ENCODE data around the gene FBXO24.

DNA sequence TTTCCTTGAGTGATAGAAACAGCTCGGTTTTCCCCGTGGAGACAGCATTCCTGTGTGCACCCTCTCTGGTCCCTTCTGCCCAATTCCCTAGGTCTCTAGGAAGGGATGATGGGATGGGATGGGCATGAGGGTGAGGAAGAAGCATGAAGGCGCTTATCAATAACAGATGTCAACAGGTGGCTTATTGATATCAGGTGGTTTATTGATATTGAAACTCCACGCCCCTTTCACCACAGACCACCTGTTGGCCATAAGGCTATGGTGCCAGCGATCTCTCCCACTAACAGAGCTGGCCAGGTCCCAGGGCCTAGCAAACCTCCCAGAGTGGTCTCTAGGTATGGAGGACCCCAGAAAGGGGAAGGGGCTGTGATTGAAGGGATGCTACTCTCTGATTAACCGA lies 34.1 kb downstream of the FBXO24 start:
- TF ChIP-seq, protein P1, sequence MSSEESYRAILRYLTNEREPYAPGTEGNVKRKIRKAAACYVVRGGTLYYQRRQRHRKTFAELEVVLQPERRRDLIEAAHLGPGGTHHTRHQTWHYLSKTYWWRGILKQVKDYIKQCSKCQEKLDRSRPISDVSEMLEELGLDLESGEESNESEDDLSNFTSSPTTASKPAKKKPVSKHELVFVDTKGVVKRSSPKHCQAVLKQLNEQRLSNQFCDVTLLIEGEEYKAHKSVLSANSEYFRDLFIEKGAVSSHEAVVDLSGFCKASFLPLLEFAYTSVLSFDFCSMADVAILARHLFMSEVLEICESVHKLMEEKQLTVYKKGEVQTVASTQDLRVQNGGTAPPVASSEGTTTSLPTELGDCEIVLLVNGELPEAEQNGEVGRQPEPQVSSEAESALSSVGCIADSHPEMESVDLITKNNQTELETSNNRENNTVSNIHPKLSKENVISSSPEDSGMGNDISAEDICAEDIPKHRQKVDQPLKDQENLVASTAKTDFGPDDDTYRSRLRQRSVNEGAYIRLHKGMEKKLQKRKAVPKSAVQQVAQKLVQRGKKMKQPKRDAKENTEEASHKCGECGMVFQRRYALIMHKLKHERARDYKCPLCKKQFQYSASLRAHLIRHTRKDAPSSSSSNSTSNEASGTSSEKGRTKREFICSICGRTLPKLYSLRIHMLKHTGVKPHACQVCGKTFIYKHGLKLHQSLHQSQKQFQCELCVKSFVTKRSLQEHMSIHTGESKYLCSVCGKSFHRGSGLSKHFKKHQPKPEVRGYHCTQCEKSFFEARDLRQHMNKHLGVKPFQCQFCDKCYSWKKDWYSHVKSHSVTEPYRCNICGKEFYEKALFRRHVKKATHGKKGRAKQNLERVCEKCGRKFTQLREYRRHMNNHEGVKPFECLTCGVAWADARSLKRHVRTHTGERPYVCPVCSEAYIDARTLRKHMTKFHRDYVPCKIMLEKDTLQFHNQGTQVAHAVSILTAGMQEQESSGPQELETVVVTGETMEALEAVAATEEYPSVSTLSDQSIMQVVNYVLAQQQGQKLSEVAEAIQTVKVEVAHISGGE (tag by site-specific recombination; conservative IDR thresholded peaks at IDR 0.05; ENCODE audit: low read depth), result no peak
- no peak for TF ChIP-seq ZNF324 (tag by site-specific recombination; IDR thresholded peaks at IDR 0.05)
- TF ChIP-seq, protein P2, sequence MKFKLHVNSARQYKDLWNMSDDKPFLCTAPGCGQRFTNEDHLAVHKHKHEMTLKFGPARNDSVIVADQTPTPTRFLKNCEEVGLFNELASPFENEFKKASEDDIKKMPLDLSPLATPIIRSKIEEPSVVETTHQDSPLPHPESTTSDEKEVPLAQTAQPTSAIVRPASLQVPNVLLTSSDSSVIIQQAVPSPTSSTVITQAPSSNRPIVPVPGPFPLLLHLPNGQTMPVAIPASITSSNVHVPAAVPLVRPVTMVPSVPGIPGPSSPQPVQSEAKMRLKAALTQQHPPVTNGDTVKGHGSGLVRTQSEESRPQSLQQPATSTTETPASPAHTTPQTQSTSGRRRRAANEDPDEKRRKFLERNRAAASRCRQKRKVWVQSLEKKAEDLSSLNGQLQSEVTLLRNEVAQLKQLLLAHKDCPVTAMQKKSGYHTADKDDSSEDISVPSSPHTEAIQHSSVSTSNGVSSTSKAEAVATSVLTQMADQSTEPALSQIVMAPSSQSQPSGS (tag by site-specific recombination; IDR thresholded peaks at IDR 0.05; ENCODE audit: low read depth), result no peak
- TF ChIP-seq, protein P3, sequence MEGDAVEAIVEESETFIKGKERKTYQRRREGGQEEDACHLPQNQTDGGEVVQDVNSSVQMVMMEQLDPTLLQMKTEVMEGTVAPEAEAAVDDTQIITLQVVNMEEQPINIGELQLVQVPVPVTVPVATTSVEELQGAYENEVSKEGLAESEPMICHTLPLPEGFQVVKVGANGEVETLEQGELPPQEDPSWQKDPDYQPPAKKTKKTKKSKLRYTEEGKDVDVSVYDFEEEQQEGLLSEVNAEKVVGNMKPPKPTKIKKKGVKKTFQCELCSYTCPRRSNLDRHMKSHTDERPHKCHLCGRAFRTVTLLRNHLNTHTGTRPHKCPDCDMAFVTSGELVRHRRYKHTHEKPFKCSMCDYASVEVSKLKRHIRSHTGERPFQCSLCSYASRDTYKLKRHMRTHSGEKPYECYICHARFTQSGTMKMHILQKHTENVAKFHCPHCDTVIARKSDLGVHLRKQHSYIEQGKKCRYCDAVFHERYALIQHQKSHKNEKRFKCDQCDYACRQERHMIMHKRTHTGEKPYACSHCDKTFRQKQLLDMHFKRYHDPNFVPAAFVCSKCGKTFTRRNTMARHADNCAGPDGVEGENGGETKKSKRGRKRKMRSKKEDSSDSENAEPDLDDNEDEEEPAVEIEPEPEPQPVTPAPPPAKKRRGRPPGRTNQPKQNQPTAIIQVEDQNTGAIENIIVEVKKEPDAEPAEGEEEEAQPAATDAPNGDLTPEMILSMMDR (tag by site-specific recombination; IDR thresholded peaks at IDR 0.05), result no peak
- TF ChIP-seq ZNF133 (tag by site-specific recombination; IDR thresholded peaks at IDR 0.05), result no peak
- no peak for TF ChIP-seq ZNF404 (tag by site-specific recombination; IDR thresholded peaks at IDR 0.05)
- TF ChIP-seq ZBTB48 (tag by site-specific recombination; IDR thresholded peaks at IDR 0.05), result no peak
- no peak for TF ChIP-seq ZNF175 (tag by site-specific recombination; IDR thresholded peaks at IDR 0.05)
- TF ChIP-seq, protein P4, sequence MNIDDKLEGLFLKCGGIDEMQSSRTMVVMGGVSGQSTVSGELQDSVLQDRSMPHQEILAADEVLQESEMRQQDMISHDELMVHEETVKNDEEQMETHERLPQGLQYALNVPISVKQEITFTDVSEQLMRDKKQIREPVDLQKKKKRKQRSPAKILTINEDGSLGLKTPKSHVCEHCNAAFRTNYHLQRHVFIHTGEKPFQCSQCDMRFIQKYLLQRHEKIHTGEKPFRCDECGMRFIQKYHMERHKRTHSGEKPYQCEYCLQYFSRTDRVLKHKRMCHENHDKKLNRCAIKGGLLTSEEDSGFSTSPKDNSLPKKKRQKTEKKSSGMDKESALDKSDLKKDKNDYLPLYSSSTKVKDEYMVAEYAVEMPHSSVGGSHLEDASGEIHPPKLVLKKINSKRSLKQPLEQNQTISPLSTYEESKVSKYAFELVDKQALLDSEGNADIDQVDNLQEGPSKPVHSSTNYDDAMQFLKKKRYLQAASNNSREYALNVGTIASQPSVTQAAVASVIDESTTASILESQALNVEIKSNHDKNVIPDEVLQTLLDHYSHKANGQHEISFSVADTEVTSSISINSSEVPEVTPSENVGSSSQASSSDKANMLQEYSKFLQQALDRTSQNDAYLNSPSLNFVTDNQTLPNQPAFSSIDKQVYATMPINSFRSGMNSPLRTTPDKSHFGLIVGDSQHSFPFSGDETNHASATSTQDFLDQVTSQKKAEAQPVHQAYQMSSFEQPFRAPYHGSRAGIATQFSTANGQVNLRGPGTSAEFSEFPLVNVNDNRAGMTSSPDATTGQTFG (tag by site-specific recombination; IDR thresholded peaks at IDR 0.05; ENCODE audit: borderline replicate concordance), result no peak
- TF ChIP-seq BCL11A (tag by site-specific recombination; IDR thresholded peaks at IDR 0.05; ENCODE audit: low read depth), result no peak
- no peak for TF ChIP-seq ZBTB20 (tag by site-specific recombination; IDR thresholded peaks at IDR 0.05)
- TF ChIP-seq, protein P5, sequence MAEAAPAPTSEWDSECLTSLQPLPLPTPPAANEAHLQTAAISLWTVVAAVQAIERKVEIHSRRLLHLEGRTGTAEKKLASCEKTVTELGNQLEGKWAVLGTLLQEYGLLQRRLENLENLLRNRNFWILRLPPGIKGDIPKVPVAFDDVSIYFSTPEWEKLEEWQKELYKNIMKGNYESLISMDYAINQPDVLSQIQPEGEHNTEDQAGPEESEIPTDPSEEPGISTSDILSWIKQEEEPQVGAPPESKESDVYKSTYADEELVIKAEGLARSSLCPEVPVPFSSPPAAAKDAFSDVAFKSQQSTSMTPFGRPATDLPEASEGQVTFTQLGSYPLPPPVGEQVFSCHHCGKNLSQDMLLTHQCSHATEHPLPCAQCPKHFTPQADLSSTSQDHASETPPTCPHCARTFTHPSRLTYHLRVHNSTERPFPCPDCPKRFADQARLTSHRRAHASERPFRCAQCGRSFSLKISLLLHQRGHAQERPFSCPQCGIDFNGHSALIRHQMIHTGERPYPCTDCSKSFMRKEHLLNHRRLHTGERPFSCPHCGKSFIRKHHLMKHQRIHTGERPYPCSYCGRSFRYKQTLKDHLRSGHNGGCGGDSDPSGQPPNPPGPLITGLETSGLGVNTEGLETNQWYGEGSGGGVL (tag by site-specific recombination; IDR thresholded peaks at IDR 0.05), result no peak
